HepG2 (cell line): ENCODE data around the gene ZC3H7B. TPM values are rescaled to one million over a fixed set of nuclear protein-coding genes. Genes with fewer than 3 reads are reported as not detected.

Experiments
- BHLHE40 ChIP-seq: IDR thresholded peaks from 2 replicates; pipeline ENCODE4 v1.6.1; 2011; ENCODE audit warnings: low read length, improper control_type of control experiment
- CC2D1A ChIP-seq: sonication (generic); formaldehyde crosslinking; IDR thresholded peaks from 2 replicates; pipeline ENCODE4 v1.8.1; 2023; ENCODE audit warnings: mild to moderate bottlenecking, missing genetic modification reagents
- FOXK2 ChIP-seq: fragments of 450-650 bp; IDR thresholded peaks from 2 replicates; pipeline ENCODE4 v1.6.1; 2016
- KDM5A ChIP-seq: fragments of 200-600 bp; sonication (generic); IDR thresholded peaks from 2 replicates; pipeline ENCODE4 v1.7.0; 2018; ENCODE audit warnings: antibody characterized with exemption, mild to moderate bottlenecking, low read length, borderline replicate concordance
- MAZ ChIP-seq, 2 experiments: sonication (generic) in 1 of 2; formaldehyde crosslinking in 1 of 2; IDR thresholded peaks; 2 replicates each; pipeline versions ENCODE4 v1.5.0 to v1.6.1; 2012 to 2020; ENCODE audit warnings: low read depth in 2 of 2, mild to moderate bottlenecking in 2 of 2, borderline replicate concordance in 1 of 2, improper control_type of control experiment in 1 of 2, low read length in 1 of 2, missing genetic modification reagents in 1 of 2, moderate library complexity in 1 of 2
- POLR2AphosphoS5 ChIP-seq: IDR thresholded peaks from 2 replicates; pipeline ENCODE4 v1.6.1; 2012; ENCODE audit warnings: low read depth, low read length
- RXRA ChIP-seq: sonication (generic); formaldehyde crosslinking; IDR thresholded peaks from 2 replicates; pipeline ENCODE4 v1.5.1; 2020; ENCODE audit warnings: missing genetic modification reagents
- SPEN ChIP-seq: sonication (generic); formaldehyde crosslinking; IDR thresholded peaks from 2 replicates; pipeline ENCODE4 v1.5.1; 2020; ENCODE audit warnings: low read depth, mild to moderate bottlenecking, missing genetic modification reagents
- TCF7L2 ChIP-seq: IDR thresholded peaks from 2 replicates; pipeline ENCODE4 v1.6.1; 2011; ENCODE audit warnings: mild to moderate bottlenecking, low read depth, low read length, moderate library complexity
- TEAD3 ChIP-seq: optimal IDR thresholded peaks from 2 replicates; pipeline ENCODE3; 2016; ENCODE audit warnings: borderline replicate concordance
- THAP8 ChIP-seq: sonication (generic); formaldehyde crosslinking; IDR thresholded peaks from 2 replicates; pipeline ENCODE4 v1.5.1; 2020; ENCODE audit warnings: missing genetic modification reagents, mild to moderate bottlenecking, borderline replicate concordance
- ZMYM3 ChIP-seq: sonication (generic); formaldehyde crosslinking; IDR thresholded peaks from 2 replicates; pipeline ENCODE4 v1.5.1; 2020; ENCODE audit warnings: mild to moderate bottlenecking, missing genetic modification reagents
- ZNF3 ChIP-seq: IDR thresholded peaks from 2 replicates; pipeline ENCODE4 v1.7.0; 2017; ENCODE audit warnings: inconsistent platforms
- ZNF431 ChIP-seq: sonication (generic); formaldehyde crosslinking; IDR thresholded peaks from 2 replicates; pipeline ENCODE4 v1.9.0; 2022; ENCODE audit warnings: missing genetic modification reagents, low read depth, mild to moderate bottlenecking, borderline replicate concordance
- ZNF546 ChIP-seq: sonication (generic); formaldehyde crosslinking; conservative IDR thresholded peaks from 2 replicates; pipeline ENCODE4 v1.8.1; 2023; ENCODE audit warnings: mild to moderate bottlenecking, missing genetic modification reagents
- polyA plus RNA-seq, 8 experiments: library from polyadenylated mRNA; depleted of rRNA in 3 of 8; stranded (reverse) in 7 of 8; unstranded in 1 of 8; fragments of >200 nt; fragmentation: Illumina TruSeq in 4 of 8; extraction: Trizol in 4 of 8; gene quantifications; 2 replicates each; pipeline versions ENCODE4 v1.2.1 to v1.2.3, GENCODE V29; 2011 to 2016; ENCODE audit warnings: low read depth in 4 of 8, missing spikeins in 1 of 8, mixed read lengths in 1 of 8; ENCODE audit not compliant: insufficient read depth in 1 of 8
- total RNA-seq, 5 experiments: library from RNA; depleted of rRNA; stranded (reverse); fragments of >200 nt; fragmentation: Illumina TruSeq; extraction: Trizol; gene quantifications; 2 replicates each; pipeline ENCODE4 v1.2.3, GENCODE V29; 2016; ENCODE audit warnings: low read depth in 1 of 5
- TF ChIP-seq, protein P1 (sequence below): sonication (generic); formaldehyde crosslinking; IDR thresholded peaks from 2 replicates; pipeline ENCODE4 v1.5.0; 2020; ENCODE audit warnings: mild to moderate bottlenecking, missing genetic modification reagents
- TF ChIP-seq, protein P2 (sequence below): sonication (generic); formaldehyde crosslinking; IDR thresholded peaks from 2 replicates; pipeline ENCODE4 v1.9.0; 2021; ENCODE audit warnings: missing genetic modification reagents, mild to moderate bottlenecking, borderline replicate concordance
- TF ChIP-seq, protein P3 (sequence below): sonication (generic); formaldehyde crosslinking; IDR thresholded peaks from 2 replicates; pipeline ENCODE4 v1.4.0; 2020; ENCODE audit warnings: missing genetic modification reagents, mild to moderate bottlenecking, borderline replicate concordance
- TF ChIP-seq, protein P4 (sequence below): IDR thresholded peaks from 2 replicates; pipeline ENCODE4 v1.6.1; 2016
- TF ChIP-seq, protein P5 (sequence below): sonication (generic); formaldehyde crosslinking; IDR thresholded peaks from 2 replicates; pipeline ENCODE4 v1.4.0; 2020; ENCODE audit warnings: missing genetic modification reagents

ZC3H7B gene
- total and polyA plus RNA-seq, 2 of the 13 experiments (the other 11 are each of a cell fraction or from before 2014, with no cell fraction given) = 26.4 to 37.2 TPM

DNA sequence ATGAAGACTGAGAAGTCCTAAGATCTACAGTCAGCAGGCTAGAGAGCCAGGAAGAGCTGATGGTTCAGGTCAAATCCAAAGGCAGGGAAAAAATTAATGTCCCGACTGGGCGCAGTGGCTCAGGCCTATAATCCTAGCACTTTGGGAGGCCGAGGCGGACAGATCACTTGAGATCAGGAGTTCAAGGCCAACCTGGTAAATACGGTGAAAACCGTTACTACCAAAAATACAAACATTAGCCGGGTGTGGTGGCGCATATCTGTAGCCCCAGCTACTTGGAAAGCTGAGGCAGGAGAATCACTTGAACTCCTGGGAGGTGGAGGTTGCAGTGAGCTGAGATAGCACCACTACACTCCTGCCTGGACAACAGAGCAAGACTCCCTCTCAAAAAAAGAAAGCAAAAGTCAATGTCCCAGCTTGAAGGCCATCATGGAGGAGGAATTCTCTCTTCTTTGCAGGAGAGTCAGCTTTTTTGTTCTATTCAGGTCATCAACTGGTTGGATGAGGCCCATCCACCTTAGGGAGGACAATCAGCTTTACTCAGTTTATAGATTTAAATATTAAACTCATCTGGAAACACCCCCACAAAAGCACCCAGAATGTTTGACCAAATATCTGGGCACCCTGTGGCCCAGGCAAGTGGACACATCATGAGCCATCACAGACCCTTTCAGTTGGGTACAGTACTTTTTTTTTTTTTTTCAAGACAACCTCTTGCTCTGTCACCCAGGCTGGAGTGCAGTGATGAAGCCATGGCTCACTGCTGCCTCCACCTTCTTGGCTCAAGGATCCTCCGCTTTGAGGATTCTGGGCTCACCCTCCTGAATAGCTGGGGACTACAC lies 4.3 kb upstream of the ZC3H7B start (continued):
- no peak for TF ChIP-seq ZNF3 (CRISPR knock-in tag)
- no peak for TF ChIP-seq ZNF431
- no peak for TF ChIP-seq CC2D1A
- TF ChIP-seq KDM5A = no peak
- TF ChIP-seq ZNF546 (CRISPR knock-in tag) = no peak
- TF ChIP-seq POLR2AphosphoS5 = no peak
- TF ChIP-seq THAP8 = no peak
- TF ChIP-seq, protein P1, sequence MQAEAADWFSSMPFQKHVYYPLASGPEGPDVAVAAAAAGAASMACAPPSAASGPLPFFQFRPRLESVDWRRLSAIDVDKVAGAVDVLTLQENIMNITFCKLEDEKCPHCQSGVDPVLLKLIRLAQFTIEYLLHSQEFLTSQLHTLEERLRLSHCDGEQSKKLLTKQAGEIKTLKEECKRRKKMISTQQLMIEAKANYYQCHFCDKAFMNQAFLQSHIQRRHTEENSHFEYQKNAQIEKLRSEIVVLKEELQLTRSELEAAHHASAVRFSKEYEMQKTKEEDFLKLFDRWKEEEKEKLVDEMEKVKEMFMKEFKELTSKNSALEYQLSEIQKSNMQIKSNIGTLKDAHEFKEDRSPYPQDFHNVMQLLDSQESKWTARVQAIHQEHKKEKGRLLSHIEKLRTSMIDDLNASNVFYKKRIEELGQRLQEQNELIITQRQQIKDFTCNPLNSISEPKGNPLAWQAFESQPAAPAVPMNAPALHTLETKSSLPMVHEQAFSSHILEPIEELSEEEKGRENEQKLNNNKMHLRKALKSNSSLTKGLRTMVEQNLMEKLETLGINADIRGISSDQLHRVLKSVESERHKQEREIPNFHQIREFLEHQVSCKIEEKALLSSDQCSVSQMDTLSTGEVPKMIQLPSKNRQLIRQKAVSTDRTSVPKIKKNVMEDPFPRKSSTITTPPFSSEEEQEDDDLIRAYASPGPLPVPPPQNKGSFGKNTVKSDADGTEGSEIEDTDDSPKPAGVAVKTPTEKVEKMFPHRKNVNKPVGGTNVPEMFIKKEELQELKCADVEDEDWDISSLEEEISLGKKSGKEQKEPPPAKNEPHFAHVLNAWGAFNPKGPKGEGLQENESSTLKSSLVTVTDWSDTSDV = no peak
- TF ChIP-seq FOXK2 = no peak
- TF ChIP-seq TEAD3 (CRISPR knock-in tag) = peak; percentile 20
- TF ChIP-seq TCF7L2 = no peak
- TF ChIP-seq, protein P2, sequence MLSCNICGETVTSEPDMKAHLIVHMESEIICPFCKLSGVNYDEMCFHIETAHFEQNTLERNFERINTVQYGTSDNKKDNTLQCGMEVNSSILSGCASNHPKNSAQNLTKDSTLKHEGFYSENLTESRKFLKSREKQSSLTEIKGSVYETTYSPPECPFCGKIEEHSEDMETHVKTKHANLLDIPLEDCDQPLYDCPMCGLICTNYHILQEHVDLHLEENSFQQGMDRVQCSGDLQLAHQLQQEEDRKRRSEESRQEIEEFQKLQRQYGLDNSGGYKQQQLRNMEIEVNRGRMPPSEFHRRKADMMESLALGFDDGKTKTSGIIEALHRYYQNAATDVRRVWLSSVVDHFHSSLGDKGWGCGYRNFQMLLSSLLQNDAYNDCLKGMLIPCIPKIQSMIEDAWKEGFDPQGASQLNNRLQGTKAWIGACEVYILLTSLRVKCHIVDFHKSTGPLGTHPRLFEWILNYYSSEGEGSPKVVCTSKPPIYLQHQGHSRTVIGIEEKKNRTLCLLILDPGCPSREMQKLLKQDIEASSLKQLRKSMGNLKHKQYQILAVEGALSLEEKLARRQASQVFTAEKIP (CRISPR knock-in tag) = no peak
- TF ChIP-seq SPEN (CRISPR knock-in tag) = no peak
- TF ChIP-seq ZMYM3 (CRISPR knock-in tag) = peak; percentile 35; the same call in 1 of the 2 replicates
- TF ChIP-seq, protein P3, sequence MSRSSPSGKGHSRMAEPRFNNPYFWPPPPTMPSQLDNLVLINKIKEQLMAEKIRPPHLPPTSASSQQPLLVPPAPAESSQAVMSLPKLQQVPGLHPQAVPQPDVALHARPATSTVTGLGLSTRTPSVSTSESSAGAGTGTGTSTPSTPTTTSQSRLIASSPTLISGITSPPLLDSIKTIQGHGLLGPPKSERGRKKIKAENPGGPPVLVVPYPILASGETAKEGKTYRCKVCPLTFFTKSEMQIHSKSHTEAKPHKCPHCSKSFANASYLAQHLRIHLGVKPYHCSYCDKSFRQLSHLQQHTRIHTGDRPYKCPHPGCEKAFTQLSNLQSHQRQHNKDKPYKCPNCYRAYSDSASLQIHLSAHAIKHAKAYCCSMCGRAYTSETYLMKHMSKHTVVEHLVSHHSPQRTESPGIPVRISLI (CRISPR knock-in tag) = 0 out of 2 replicates have a peak, but pooled peaks have one; percentile 23
- no peak for TF ChIP-seq BHLHE40
- TF ChIP-seq, protein P4, sequence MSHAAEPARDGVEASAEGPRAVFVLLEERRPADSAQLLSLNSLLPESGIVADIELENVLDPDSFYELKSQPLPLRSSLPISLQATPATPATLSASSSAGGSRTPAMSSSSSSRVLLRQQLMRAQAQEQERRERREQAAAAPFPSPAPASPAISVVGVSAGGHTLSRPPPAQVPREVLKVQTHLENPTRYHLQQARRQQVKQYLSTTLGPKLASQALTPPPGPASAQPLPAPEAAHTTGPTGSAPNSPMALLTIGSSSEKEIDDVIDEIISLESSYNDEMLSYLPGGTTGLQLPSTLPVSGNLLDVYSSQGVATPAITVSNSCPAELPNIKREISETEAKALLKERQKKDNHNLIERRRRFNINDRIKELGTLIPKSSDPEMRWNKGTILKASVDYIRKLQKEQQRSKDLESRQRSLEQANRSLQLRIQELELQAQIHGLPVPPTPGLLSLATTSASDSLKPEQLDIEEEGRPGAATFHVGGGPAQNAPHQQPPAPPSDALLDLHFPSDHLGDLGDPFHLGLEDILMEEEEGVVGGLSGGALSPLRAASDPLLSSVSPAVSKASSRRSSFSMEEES (CRISPR knock-in tag) = no peak
- no peak for TF ChIP-seq MAZ (IDR thresholded peaks at IDR 0.05; ENCODE audit: borderline replicate concordance, low read depth, low read length)
- TF ChIP-seq MAZ (CRISPR knock-in tag; IDR thresholded peaks at IDR 0.05; ENCODE audit: low read depth) = no peak
- no peak; the same call in 1 of the 2 replicates for TF ChIP-seq RXRA (CRISPR knock-in tag)
- TF ChIP-seq, protein P5, sequence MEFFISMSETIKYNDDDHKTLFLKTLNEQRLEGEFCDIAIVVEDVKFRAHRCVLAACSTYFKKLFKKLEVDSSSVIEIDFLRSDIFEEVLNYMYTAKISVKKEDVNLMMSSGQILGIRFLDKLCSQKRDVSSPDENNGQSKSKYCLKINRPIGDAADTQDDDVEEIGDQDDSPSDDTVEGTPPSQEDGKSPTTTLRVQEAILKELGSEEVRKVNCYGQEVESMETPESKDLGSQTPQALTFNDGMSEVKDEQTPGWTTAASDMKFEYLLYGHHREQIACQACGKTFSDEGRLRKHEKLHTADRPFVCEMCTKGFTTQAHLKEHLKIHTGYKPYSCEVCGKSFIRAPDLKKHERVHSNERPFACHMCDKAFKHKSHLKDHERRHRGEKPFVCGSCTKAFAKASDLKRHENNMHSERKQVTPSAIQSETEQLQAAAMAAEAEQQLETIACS (CRISPR knock-in tag) = no peak
